GM21423 (cell line): ENCODE data around the gene BRPF3.

Experiments
- ATAC-seq: cut with Tn5 transposase; IDR thresholded peaks from one replicate; pipeline ENCODE4 v1.9.1; 2021; ENCODE audit warnings: mild to moderate bottlenecking, moderate library complexity; ENCODE audit not compliant: unreplicated experiment

BRPF3 gene

DNA sequence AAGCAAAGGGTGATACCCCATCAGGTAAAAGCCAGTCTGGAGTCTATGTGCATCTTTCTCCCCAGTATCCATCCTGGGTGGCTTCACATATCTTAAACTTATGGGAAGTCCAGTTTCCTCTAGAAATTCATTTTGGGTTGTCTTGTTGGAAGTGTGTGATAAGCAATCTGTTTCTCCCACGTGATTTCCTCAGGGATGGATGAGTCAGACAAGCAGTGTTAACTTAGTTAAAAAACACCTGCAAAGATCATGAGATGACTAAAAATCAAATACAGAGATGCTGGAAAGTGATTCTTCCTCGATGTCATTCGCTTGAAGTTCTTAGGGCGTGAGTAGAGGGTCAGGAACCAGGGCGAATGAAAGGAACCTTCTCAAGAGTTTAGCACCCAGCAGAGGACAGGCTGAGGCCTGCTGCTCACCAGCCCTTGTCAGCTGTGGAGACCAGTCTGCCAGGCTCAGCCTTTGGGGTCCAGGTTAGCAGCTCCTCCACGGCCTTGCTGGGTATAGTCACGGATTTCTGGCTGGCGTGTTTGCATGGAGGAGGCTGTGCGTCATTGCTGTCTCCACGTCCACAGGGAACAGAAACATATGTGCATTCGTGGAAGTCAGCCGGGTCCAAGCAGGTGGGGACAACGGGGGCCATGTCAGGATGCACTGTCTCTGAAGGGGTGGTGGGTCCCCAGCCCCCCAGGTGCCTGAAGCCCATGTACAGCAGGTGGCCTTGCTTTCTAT lies 70.5 kb downstream of the BRPF3 start:
- ATAC-seq: no peak

DNA sequence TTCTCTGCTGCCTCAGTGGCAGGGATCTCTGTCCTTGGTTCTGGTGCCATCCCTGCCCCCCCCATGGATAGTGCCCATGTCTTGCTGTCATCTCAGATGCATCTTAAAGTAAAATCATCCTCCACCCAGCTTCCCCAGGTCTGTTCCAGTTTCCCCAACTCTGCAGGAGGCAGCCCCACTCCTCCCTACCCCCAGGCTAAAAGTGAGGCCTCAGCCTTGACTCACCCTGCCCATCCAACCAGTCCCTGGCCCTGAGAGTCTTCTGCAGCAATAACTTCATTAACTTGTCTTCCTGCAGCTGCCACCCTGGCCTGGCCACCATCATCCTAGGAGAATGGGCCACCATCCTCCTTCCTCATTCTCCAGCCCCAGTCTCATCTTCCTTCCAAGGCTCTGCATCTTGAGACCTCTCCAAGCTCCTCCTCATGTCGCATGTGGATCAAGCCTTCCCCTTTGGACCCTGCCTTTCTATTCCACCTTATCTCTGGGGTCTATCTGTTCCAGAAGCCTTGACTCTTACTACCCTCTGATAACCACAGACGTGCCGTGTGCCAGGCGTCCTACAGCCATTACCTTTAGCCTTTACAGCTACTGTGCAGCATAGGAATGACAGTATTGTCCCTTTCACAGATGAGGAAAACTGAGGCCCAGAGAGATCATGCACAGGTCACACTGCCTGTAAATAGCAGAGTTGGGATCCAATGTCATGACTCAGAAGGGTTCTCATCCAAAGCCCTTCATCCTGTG lies 71.4 kb downstream of the BRPF3 start:
- ATAC-seq: no peak

GRCh38 chr6:36268478-36269275 lies 72.1 kb downstream of the BRPF3 start:
- no peak for ATAC-seq

DNA sequence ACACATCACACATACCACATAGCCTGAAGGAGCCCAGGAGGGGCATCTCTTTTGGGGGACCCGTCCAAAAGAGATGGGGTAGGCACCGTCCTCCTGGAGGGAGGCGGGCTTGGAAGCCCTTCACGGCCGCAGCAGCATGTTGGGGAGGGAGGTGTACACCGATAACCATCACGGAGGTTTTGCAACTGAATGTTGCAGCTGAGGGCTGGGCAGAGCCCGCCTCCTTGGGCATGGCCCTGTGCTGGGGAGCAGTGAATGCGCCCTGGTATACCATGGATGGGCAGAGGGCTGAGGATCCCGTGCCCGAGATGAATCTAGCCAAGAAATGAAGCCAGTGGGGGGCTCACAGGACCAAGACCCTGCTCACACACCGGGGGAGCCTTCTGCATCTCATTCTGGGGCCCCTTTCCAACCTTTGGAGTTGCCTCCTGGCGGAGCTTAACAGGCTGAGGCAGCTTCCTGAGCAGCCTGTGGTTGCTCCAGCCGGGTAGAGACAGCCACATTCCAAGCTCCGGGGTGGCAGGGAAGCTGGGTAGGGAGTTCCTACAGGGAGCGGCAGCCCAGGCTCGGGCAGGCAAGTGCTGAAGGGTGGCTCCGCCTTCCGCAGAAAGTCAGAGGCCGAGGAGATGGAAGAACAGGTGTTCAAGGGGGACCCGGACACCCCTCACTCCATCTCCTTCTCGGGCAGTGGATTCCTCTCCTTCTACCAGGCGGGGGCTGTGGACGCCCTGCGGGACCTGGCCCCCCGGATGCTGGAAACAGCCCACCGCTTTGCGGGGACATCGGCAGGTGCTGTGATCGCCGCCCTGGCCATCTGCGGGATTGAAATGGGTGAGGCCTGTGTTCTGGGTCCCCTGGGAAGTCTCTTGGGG lies 73.5 kb downstream of the BRPF3 start, which contains the start of gene PNPLA1:
PNPLA1 (plus strand) TSS at position 227 of the 872 bp plus-strand sequence; CDS start at position 627, 400 bp downstream.
- no peak for ATAC-seq

- ATAC-seq: no peak
These were observed 75.7 kb downstream of the BRPF3 start for GRCh38 chr6:36272234-36272633.

- ATAC-seq: no peak
These were observed 76.5 kb downstream of the BRPF3 start for GRCh38 chr6:36273067-36273466.

DNA sequence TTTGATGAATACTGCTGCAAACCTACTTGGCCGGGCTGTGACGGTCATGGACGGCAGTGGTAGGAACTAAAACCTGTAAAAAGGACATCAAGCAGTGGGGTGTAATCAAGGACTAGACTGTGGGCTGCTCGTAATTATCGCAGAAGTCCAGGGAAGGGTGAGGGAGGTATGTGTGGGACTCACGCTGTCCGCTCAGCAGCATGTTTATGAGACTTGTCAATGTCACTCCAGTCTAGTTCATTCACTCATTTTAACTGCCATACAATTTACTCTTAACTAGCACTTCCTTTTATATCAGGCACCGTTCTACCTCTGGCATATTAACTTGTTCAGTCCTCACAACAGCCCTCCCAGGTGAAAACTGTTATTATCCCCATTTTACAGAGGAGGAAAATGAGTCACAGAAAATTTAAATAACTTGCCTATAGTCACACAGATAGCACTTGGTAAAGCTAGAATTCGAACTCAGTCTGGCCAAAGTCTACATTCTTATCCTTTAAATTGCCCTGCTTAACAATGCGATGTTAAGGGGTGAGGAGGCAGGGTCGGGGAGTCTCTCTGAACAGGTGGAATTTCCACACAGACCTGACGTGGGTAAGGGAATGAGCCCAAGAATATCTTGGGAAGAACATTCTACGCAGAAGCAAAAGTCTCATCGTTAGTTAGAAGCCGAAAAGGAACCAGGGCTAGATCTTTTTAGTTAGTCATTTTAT lies 77.4 kb downstream of the BRPF3 start:
- no peak for ATAC-seq

GRCh38 chr6:36276581-36277536 lies 80.3 kb downstream of the BRPF3 start:
- no peak for ATAC-seq

DNA sequence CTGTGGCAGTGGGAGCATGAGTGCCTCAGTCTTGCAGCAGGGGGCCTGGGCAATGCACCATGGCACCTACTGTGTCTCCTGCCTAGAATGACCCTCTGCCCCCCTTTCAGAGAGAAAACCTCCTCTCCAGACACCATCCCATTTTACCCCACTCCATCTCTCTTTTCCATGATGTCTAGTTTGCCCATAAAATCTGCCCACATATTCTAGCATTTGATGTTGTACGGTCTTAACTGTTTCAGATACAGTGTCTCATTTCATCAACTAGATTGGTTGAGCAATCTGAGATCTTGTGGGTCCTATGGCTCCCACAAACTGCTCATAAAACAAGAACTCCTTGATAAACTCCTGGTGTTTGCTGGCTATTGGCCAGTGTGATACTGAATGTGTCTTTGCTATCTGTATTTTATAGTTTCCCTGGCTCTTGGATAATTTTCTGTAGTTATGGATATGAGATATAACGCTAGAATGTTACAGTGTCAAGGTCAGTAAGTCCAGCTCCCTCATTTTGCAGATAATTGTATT lies 81.5 kb downstream of the BRPF3 start:
- ATAC-seq: no peak

- no peak for ATAC-seq
These were observed 83.9 kb downstream of the BRPF3 start for GRCh38 chr6:36280467-36280866.

- ATAC-seq: no peak
These were observed 84.4 kb downstream of the BRPF3 start for GRCh38 chr6:36280983-36281382.
